ENCODE results near the gene NUDC. TPM values are rescaled to one million over a fixed set of nuclear protein-coding genes. Genes with fewer than 3 reads are reported as not detected.

Gene NUDC
- total and polyA plus RNA-seq, 4 experiments from 2014 or later = 42.0 to 98.2 (median 63.3) TPM

- DNase-seq = no peak
- Histone ChIP-seq H3K4me1 (ENCODE audit: insufficient read depth, low read length) (peaks cover 25% of the 10 kb centered on the region), H3K27me3 (ENCODE audit: insufficient read depth, low read length) (no peaks in the 10 kb centered on the region), H3K27ac (ENCODE audit: low read depth, low read length) (no peak overlapping the region), H3K36me3 (ENCODE audit: insufficient read depth, low read length) (peaks cover 39% of the 10 kb centered on the region), H3K4me3 (ENCODE audit: low read length in 2 of 2) (no peak overlapping the region), H3K9me3 (ENCODE audit: control insufficient read depth in 1 of 2, low read length in 2 of 2) (no peaks in the 10 kb centered on the region)
- Mint-ChIP-seq H3K4me3 (no peak overlapping the region), H3K27ac (no peak overlapping the region), H3K27me3 (no peaks in the 10 kb centered on the region), H3K9me3 (no peaks in the 10 kb centered on the region), H3K4me1 (peaks cover 20 to 53% (median 27%) of the 10 kb centered on the region in 4 donors), H3K36me3 (peaks cover 22 to 57% of the 10 kb centered on the region in 2 donors)
- CTCF ChIA-PET (ENCODE audit: partially characterized antibody) = interaction anchor here (1.3 kb wide), 1 partner anchor 18 kb away, joined by 3 read pairs; no protein-coding TSS in a partner anchor
- POLR2A ChIA-PET (ENCODE audit: partially characterized antibody) = interaction anchor here (0.7 kb wide), 1 partner anchor 15 kb away, joined by 3 read pairs; no protein-coding TSS in a partner anchor
- intact Hi-C loops (cut with micrococcal nuclease) = no loop called here
Observed at GRCh38 chr1:26897351-26897750, 24.2 kb upstream of the NUDC start.

- H3K27me3 Mint-ChIP-seq = no peaks in the 10 kb centered on the region
- ChIA-PET CTCF (ENCODE audit: partially characterized antibody) (interaction anchor here (1.1 to 2.0 kb wide), 9 partner anchors 10 to 101 kb away, joined by 3 to 14 read pairs (median 5); partner anchors contain the start of gene GPN2), POLR2A (ENCODE audit: partially characterized antibody) (interaction anchor here (0.5 to 3.7 kb wide), 27 partner anchors 9 to 968 kb away, joined by 3 to 114 read pairs (median 4); partner anchors contain the start of genes CEP85, FAM76A, GPN2 and HMGN2)
- peaks cover 11 to 35% of the 10 kb centered on the region in 2 donors for H3K36me3 Mint-ChIP-seq
- intact Hi-C loops (cut with micrococcal nuclease) = loop anchor here (1.0 kb wide), 2 partner anchors 10 to 21 kb away; partner anchors contain the start of genes GPN2 and NUDC
- Histone ChIP-seq H3K9me3 (ENCODE audit: control insufficient read depth in 1 of 2, low read length in 2 of 2) (no peaks in the 10 kb centered on the region), H3K36me3 (ENCODE audit: insufficient read depth, low read length) (peaks cover 19% of the 10 kb centered on the region), H3K4me1 (ENCODE audit: insufficient read depth, low read length) (peaks cover 25% of the 10 kb centered on the region), H3K27me3 (ENCODE audit: insufficient read depth, low read length) (no peaks in the 10 kb centered on the region), H3K4me3 (ENCODE audit: low read length in 2 of 2) (peak within 1 kb of the TSS; percentile 86 to 93), H3K27ac (ENCODE audit: low read depth, low read length) (peak within 1 kb of the TSS; percentile 90)
- H3K27ac Mint-ChIP-seq = peak within 1 kb of the TSS; percentile 92 to 100 (median 98)
- DNase-seq = peak; percentile 87 to 89 (median 88)
- H3K9me3 Mint-ChIP-seq = no peaks in the 10 kb centered on the region
- peak within 1 kb of the TSS; percentile 87 to 100 (median 96) for H3K4me3 Mint-ChIP-seq
- peaks cover 21 to 48% (median 26%) of the 10 kb centered on the region in 4 donors for H3K4me1 Mint-ChIP-seq
Observed at GRCh38 chr1:26900001-26900814, 21.3 kb upstream of the NUDC start, which contains the start of gene GPATCH3. GPATCH3 (minus strand) TSS chr1:26900467; CDS start chr1:26900442, 25 bp downstream.

- Histone ChIP-seq H3K9me3 (ENCODE audit: control insufficient read depth in 1 of 2, low read length in 2 of 2) (no peaks in the 10 kb centered on the region), H3K4me3 (ENCODE audit: low read length in 2 of 2) (peak overlapping the region; percentile 86 to 93), H3K36me3 (ENCODE audit: insufficient read depth, low read length) (peaks cover 13% of the 10 kb centered on the region), H3K27ac (ENCODE audit: low read depth, low read length) (peak overlapping the region; percentile 90), H3K4me1 (ENCODE audit: insufficient read depth, low read length) (peaks cover 25% of the 10 kb centered on the region), H3K27me3 (ENCODE audit: insufficient read depth, low read length) (no peaks in the 10 kb centered on the region)
- Mint-ChIP-seq H3K36me3 (peaks cover 11 to 30% of the 10 kb centered on the region in 2 donors), H3K4me3 (peak overlapping the region; percentile 87 to 100 (median 96)), H3K27me3 (no peaks in the 10 kb centered on the region), H3K4me1 (peaks cover 21 to 48% (median 26%) of the 10 kb centered on the region in 4 donors), H3K27ac (peak overlapping the region; percentile 92 to 100 (median 98)), H3K9me3 (no peaks in the 10 kb centered on the region)
- DNase-seq = no peak
- POLR2A ChIA-PET (ENCODE audit: partially characterized antibody) = interaction anchor here (0.6 to 3.7 kb wide), 24 partner anchors 8 to 969 kb away, joined by 3 to 114 read pairs (median 4); partner anchors contain the start of genes CEP85, FAM76A, GPN2 and HMGN2
- intact Hi-C loops (cut with micrococcal nuclease) = loop anchor here (1.0 kb wide), 2 partner anchors 11 to 20 kb away; partner anchors contain the start of genes GPN2 and NUDC
- CTCF ChIA-PET (ENCODE audit: partially characterized antibody) = interaction anchor here (1.1 to 2.0 kb wide), 6 partner anchors 11 to 102 kb away, joined by 3 to 14 read pairs (median 4); partner anchors contain the start of gene GPN2
Observed at GRCh38 chr1:26900815-26901511, 20.6 kb upstream of the NUDC start.

- CTCF ChIA-PET (ENCODE audit: partially characterized antibody) = interaction anchor here (1.3 kb wide), 1 partner anchor 18 kb away, joined by 3 read pairs; no protein-coding TSS in a partner anchor
- no peak overlapping the region for H3K27ac Mint-ChIP-seq
- intact Hi-C loops (cut with micrococcal nuclease) = no loop called here
- Histone ChIP-seq H3K27ac (ENCODE audit: low read depth, low read length) (no peak overlapping the region), H3K4me3 (ENCODE audit: low read length in 2 of 2) (no peak overlapping the region), H3K27me3 (ENCODE audit: insufficient read depth, low read length) (no peaks in the 10 kb centered on the region), H3K4me1 (ENCODE audit: insufficient read depth, low read length) (no peaks in the 10 kb centered on the region), H3K9me3 (ENCODE audit: control insufficient read depth in 1 of 2, low read length in 2 of 2) (no peaks in the 10 kb centered on the region), H3K36me3 (ENCODE audit: insufficient read depth, low read length) (no peaks in the 10 kb centered on the region)
- H3K36me3 Mint-ChIP-seq = no peaks in the 10 kb centered on the region
- no peak for DNase-seq
- no peak overlapping the region for H3K4me3 Mint-ChIP-seq
- peaks cover 0 to 2% (median 2%) of the 10 kb centered on the region in 4 donors for H3K4me1 Mint-ChIP-seq
- H3K27me3 Mint-ChIP-seq = peaks cover 0 to 5% of the 10 kb centered on the region in 2 donors
- H3K9me3 Mint-ChIP-seq = no peaks in the 10 kb centered on the region
- POLR2A ChIA-PET (ENCODE audit: partially characterized antibody) = no interaction called here
Observed at GRCh38 chr1:26907071-26907917, 14.2 kb upstream of the NUDC start.

- no peaks in the 10 kb centered on the region for H3K4me1 Mint-ChIP-seq
- no peaks in the 10 kb centered on the region for H3K9me3 Mint-ChIP-seq
- POLR2A ChIA-PET (ENCODE audit: partially characterized antibody) = interaction anchor here (0.7 to 1.8 kb wide), 3 partner anchors 10 to 20 kb away, joined by 3 to 6 read pairs (median 4); partner anchors contain the start of genes GPATCH3 and GPN2
- no peaks in the 10 kb centered on the region for H3K9me3 ChIP-seq (ENCODE audit: control insufficient read depth in 1 of 2, low read length in 2 of 2)
- no peaks in the 10 kb centered on the region for H3K36me3 Mint-ChIP-seq
- intact Hi-C loops (cut with micrococcal nuclease) = no loop called here
- H3K27ac ChIP-seq (ENCODE audit: low read depth, low read length) = no peak overlapping the region
- no peak for DNase-seq
- H3K4me3 Mint-ChIP-seq = no peak overlapping the region
- H3K4me3 ChIP-seq (ENCODE audit: low read length in 2 of 2) = no peak overlapping the region
- H3K27ac Mint-ChIP-seq = no peak overlapping the region
- CTCF ChIA-PET (ENCODE audit: partially characterized antibody) = no interaction called here
- no peaks in the 10 kb centered on the region for H3K4me1 ChIP-seq (ENCODE audit: insufficient read depth, low read length)
- no peaks in the 10 kb centered on the region for H3K36me3 ChIP-seq (ENCODE audit: insufficient read depth, low read length)
- peaks cover 0 to 5% of the 10 kb centered on the region in 2 donors for H3K27me3 Mint-ChIP-seq
- no peaks in the 10 kb centered on the region for H3K27me3 ChIP-seq (ENCODE audit: insufficient read depth, low read length)
Observed at GRCh38 chr1:26909951-26910342, 11.6 kb upstream of the NUDC start.

- Histone ChIP-seq H3K27ac (ENCODE audit: low read depth, low read length) (no peak overlapping the region), H3K9me3 (ENCODE audit: control insufficient read depth in 1 of 2, low read length in 2 of 2) (no peaks in the 10 kb centered on the region), H3K4me1 (ENCODE audit: insufficient read depth, low read length) (no peaks in the 10 kb centered on the region), H3K27me3 (ENCODE audit: insufficient read depth, low read length) (no peaks in the 10 kb centered on the region), H3K4me3 (ENCODE audit: low read length in 2 of 2) (no peak overlapping the region), H3K36me3 (ENCODE audit: insufficient read depth, low read length) (no peaks in the 10 kb centered on the region)
- CTCF ChIA-PET (ENCODE audit: partially characterized antibody) = no interaction called here
- Mint-ChIP-seq H3K9me3 (no peaks in the 10 kb centered on the region), H3K4me3 (no peak overlapping the region), H3K36me3 (no peaks in the 10 kb centered on the region), H3K27me3 (peaks cover 0 to 5% of the 10 kb centered on the region in 2 donors), H3K4me1 (no peaks in the 10 kb centered on the region), H3K27ac (no peak overlapping the region)
- intact Hi-C loops (cut with micrococcal nuclease) = no loop called here
- no peak for DNase-seq
- POLR2A ChIA-PET (ENCODE audit: partially characterized antibody) = interaction anchor here (1.8 kb wide), 1 partner anchor 18 kb away, joined by 4 read pairs; no protein-coding TSS in a partner anchor
Observed at GRCh38 chr1:26910343-26911160, 11.0 kb upstream of the NUDC start.
